HG02623 (cell line): ENCODE data around the gene CHCT1.
"Not testable (repeated sequence)": the region's sequence is repeated elsewhere in the genome, so short reads cannot be mapped to it uniquely, and the experiment has no call there.

ENCODE experiments used
- ATAC-seq: cut with Tn5 transposase; IDR thresholded peaks from one replicate; pipeline ENCODE4 v1.9.1; 2021; ENCODE audit warnings: moderate library complexity; ENCODE audit not compliant: unreplicated experiment

Gene CHCT1

DNA sequence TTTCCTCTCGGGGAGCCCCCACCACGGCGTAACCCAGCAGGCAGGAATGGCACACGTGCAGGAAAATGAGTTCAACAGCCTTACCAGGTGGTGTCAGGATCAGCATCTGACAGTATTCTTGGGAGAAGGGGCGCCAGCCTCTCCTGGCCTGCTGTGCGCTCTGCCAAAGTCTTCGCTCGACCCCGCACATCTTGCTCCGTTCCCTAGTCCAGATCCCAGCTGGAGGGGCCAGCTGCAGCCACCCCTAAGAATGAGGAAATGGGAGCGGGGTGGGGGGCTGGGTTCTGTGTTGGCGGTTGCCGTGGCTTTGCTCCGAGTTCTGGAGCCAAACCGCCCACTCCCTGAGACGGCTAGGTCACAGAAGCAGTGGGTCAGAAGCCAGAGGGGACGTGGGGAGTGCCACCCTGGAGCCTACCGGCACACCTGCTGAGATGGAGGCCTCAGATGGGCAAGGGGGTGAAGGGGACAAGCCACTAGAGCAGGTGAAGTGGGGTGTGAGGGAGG lies at the start of gene CHCT1:
TSS of gene CHCT1 (plus strand) at position 328 of the 504 bp plus-strand sequence. CDS start at position 432, 104 bp downstream.
- ATAC-seq: no peak

DNA sequence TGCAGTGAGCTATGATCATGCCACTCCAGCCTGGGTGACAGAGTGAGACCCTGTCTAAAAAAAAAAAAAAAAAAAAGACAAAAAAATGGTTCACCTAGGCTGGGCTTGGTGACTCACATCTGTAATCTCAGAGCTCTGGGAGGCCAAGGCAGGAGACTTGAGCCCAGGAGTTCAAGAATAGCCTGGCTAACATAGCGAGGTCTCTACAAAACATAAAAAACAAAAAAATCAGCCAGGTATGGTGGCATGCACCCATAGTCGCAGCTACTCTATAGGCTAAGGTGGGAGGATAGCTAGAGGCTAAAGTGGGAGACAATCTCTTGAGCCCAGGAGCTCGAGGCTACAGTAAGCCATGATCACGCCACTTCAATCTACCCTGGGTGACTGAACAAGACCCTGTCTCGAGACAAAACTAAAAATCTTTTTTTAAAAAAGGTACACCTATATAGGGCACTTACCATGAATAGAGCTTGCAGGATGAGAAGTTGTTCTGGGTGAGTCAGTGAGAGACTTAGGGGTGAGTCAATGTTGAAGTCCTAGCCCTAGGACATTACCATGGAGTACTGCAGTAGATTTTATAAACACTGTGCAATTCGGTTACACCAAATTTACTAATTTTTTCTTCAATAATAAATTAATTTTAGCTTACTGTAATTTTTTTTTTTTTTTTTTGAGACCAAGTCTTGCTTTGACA lies 49.4 kb upstream of the CHCT1 start:
- no peak for ATAC-seq

DNA sequence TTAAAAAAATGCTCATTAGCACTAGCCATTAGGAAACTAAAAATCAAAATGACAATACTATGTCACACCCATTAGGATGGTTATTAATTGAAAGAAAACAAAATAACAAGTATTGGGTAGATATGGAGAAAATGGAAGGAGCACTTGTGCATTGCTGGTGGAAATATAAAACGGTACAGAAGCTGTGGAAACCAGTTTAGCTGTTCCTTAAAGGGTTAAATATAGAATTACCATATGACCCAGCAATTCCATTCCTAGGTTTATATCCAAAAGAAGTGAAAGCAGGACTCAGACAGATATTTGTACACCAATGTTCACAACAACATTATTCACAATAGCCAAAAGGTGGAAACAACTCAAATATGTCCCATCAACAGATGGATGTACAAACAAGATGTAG lies 44.1 kb upstream of the CHCT1 start:
- not testable (repeated sequence) for ATAC-seq

DNA sequence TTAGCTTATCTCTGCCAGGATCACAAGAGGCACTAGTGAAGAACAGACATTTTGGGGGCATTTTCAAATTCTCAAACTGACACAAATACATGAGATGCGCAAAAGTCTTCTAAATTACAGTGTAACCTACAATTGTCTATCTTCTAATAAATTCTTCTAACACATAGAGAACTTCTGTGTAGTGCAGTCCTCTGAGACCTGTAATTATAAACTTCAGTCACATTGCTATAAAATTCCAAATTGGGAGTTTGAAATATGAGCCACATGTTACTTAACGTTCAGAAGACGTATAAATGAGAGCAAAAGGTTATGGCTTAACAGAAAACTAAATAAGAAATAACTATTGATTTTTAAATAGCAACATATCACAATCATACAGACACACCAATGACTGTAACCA lies 42.8 kb upstream of the CHCT1 start:
- ATAC-seq: not testable (repeated sequence)

DNA sequence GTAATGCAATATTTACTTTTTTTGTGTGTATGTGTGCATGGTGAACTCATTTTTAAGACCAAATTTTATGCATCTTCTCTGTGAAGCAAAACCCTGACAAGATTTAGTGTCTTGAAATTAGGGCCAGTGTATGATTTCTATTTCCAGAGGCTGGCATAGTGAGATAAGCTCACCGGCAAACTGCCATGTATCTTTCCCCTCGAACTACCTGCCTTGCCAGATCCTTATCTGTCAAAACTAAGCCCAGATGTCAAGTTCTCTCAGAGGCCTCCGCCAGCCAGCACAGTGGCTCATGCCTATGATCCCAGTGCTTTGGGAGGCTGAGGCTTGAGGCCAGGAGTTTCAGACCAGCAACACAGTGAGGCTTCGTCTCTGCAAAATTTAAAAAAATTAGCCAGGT lies 40.3 kb upstream of the CHCT1 start:
- ATAC-seq: no peak

DNA sequence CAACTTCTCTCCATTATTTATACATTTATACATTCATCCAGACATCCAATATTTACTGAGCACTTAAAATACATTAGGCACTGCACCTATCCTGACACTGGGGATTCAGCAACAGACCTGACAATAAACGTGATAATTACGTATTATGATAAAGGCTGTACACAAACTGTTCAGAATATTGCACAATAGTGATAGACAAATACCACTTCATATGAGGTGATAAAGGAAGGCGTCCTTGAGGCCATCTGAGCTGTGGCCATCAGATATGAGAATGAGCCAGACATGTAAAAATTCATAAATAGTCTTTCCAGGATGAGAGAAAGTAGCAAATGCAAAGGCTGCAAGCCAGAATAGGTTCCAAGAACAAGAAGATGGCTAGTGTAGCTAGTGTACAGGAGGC lies 38.9 kb upstream of the CHCT1 start:
- ATAC-seq: no peak

DNA sequence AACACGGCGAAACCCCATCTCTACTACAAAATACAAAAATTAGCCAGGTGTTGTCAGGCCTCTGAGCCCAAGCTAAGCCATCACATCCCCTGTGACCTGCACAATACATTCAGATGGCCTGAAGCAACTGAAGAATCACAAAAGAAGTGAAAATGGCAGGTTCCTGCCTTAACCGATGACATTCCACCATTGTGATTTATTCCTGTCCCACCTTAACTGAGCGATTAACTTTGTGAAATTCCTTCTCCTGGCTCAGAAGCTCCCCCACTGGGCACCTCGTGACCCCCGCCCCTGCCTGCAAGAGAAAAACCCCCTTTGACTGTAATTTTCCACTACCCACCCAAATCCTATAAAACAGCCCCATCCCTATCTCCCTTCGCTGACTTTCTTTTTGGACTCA lies 37.4 kb upstream of the CHCT1 start:
- ATAC-seq: not testable (repeated sequence)

DNA sequence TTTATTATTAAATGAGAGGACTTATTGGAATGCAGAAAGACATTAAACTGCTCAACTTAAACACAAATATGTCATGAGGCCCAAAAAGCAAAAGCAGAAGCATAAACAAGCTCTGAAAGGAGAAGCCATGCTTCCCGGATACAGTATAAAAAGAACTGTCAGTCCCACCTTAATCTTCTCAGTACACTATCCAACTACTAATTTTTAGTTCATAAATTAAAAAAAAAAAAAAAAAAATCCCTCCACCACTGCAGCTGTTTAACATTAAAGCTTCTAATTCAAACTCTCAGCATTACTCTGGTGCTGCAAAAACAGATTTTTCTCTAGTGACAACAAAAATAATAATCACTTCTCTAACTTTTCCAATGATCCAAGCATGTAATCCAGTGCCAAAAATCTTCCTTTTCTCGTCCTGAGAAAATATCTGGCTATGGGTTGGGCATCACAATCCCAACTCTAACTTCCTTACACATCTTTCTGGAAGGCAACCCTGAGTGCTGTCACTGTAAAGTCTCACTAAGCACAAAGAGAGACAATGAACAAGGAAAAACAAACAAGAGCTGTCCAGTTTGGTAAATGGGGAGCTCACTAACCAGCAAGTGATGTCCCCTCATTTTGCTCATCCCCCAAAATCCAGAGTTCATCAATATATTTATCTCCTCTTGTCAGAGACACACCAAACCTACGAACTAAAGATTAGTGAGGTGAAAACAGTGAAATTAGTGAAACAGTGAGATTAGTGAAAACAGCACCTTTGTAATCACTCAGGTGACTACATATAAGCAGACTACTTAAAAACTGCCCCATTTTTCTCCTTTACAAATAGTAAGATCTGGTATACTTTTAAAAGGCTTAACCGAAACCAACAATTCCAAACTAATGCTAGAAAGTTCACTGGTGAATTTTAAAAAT lies 35.9 kb upstream of the CHCT1 start:
- ATAC-seq: no peak

DNA sequence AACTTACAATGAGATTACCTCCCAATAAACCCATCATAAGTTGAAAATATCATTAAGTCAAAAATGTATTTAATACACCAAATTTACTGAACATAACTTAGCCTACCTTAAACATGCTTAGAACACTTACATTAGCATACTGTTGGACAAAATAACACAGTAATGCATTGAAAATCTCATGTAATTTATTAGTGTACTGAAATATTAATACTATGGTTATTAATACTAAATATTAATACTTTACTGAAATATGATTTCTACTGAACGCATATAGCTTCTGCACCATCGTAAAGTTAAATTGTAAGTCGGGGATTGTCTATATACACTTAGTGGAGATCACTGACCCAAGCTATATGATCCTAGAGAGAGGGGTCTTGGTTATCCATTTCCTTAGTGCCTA lies 34.6 kb upstream of the CHCT1 start:
- ATAC-seq: no peak

DNA sequence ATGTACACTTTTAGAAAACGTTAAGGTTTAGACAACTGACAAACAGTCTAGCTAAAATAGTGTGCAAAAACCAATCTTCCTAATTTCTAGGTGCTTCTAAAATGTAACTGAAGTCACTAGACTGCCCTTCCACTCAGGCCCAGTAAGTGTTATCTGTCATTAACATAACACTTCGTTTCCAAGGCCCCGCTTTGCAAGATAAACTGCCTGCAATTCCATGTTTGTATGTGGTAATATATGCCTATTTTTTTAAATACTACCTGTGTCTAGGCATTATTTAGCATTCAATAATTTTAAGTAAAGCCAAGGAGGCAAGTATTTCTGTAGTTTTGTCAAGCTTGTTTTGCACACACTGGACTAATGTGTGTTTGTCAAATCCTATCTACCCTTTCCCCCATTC lies 33.5 kb upstream of the CHCT1 start:
- ATAC-seq: no peak

DNA sequence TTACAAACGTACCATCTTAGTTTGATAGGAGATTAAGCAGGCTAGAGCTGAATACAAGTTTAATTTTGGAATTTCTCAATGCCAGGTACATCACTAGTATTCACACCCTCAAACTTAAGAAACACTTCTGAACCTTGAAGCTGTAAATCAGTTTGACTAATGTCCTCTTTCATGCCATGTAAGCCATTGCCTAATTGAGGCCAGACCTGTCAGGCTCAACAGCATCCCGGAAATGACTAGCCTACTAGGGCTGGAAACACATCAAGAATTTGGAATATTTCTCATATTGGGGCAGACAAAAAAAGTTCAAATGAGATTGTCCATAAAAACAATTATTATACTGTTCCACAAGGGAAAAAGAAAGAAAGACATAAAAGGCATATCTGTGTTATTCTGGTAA lies 32.1 kb upstream of the CHCT1 start:
- ATAC-seq: no peak

DNA sequence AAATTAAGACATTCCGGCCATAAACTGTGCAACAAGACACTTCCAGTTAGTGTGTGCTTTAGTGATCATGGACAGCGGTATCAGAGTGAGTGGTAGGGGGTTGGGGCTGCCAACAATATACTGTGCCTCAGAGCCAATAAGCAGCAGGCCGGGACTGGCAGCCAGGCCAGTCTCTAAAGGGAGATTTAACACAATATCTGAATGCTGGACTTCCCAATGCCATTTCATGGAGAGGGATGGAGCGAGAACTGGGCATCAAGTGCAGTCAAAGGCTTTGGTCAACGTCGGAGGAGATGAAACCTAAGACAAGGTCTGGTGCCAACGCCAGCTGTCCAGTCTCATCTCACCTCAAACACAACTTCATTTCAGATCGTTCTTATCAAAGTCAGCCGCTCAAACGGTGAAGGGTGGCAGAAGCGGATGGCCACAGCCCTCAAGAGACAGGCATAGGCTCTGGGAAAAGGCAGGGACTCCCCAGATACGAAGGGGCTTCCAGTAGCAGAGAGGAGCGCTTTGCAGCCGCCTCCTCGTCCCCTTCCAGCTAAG lies 31.3 kb upstream of the CHCT1 start:
- no peak for ATAC-seq

DNA sequence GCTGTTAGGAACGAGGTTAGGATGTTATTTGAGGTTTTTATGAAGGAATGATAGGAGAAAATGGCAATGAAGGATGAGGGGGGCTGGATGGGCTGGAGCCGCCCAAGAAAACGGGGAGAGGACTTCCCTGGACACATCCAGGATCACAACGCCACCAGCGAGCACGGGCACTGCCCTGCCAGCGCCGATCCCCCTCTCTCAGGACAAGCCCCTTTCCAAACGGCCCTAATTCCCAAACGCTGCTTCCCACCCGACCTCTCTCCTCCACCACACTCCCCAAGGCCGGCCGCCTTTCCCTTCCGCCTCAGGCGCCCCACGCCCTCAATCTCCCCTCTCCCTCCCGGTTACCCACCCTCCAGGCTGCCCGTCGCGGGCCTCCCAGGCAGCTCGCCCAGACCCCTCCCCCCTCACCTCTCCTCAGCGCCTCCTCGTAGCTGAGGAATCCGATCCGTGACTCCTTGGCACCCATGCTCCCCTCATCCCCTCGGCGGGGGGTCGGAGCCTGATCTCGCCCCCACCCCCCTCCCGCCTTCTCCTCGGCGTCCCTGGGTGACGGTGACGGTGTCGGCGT lies 30.7 kb upstream of the CHCT1 start:
- peak; percentile 18 for ATAC-seq

DNA sequence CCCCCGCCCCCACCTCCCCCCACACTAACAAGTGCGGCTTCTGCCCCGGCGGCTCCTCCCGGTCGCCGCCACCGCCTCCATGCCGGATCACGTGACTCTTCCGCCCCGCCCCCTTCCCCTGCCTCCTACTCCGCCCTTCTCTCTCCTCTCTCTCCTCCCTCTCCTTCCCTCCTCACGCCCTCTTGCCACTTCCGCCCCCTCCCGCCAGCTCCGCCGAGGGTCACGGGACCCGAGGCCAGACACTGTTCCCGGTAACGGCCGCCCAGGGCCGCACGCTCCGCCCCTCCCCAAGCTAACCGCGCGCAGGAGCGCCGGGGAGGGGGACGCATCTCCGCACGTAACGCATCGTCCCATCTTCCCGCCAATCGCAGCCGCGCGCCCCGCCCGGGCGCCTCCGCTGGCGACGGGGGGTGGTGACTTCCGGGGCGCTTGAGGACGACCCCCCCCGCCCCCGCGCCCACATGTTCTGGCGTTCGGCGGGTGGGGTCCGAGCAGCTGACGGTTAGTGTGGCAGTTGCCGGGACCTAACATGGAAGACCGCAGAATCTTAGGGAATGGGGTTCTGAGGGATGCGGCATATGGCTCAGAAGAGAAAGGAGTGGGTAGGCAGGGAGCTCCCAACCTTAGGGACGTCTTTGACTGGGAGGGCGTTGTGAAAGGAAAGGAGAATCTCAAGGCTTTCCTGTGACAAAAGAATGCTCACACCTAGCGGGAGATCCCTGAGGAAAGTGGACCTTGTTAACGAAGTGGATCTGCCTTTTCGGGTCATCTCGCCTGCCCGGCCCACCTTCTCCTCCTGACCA lies 30.0 kb upstream of the CHCT1 start, which contains the start of gene USP32:
TSS of gene USP32 (minus strand) at position 92 of the 803 bp plus-strand sequence. CDS start 194 bp downstream, outside the sequence.
- peak; percentile 84 for ATAC-seq

DNA sequence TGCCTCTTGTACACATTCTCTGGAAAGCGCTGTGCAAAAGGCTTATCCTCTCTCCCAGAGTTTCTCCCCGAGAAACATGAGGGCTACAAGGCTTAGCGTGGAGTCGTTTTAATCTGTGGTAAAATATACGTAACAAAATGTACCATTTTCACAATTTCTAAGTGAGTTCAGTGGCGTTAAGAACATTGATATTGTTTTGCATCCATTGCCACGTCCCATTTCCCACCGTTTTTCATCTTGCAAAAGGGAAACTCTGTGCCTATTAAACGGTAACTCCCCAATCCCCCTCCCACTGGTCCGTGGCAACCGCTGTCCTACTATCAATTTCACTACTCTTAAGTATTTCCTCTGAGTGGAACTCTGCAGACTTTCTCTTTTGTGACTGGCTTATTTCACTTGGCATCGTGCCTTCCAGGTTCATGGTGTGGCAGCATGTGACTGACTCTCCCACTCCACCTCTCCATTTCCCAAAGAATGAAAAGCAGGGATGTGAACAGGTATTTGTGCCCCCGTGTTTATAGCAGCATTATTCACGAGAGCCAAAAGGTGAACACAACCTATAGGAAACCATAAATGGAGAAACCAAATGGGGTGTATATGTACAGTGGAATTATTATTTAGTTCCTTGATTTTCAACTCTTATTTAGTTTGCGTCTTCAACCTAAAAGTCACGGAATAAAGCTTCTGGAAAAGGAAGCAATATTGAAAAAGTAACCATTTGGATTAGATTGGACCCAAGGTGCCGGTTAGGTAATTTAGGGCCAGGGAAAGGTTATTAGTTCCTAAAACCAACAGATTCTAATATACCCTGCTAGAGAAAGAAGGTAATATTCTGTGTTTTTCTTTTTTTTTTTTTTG lies 29.2 kb upstream of the CHCT1 start:
- no peak for ATAC-seq

DNA sequence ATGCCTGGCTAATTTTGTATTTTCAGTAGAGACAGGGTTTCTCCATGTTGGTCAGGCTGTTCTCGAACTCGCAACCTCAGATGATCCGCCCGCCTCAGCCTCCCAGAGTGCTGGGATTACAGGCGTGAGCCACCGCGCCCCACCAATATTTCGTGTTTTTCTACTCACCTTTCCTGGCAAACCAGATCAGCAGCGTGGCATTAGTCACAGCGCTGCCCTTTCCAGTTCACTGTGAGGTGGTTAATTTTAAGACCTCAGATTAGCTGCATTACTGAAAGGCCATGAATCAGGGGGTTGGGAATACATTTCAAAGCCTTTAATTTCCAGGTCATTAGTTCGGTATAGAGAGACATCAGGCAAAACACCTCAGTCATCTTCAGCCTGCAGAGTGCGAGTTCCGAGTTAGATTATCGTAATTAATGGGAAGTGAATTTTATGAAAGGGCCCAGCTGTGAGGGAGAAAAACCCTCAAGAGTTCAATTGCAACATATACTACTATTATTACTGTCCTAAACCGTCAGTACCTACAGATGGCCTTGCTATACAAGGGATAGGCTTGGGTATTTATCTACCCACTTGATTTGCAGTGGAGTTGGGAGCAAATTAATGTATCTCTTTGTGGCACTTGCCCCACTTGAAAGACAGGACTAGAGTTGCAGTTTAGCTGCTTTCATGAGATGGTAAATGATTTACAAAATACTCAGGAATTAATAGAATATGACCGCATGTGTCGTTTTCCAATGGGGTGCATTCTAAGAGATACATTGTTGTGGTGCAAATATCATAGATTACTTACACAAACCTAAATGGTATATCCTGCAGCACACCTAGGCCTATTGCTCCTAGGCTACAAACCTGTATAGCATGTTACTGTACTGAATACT lies 28.2 kb upstream of the CHCT1 start:
- ATAC-seq: no peak

DNA sequence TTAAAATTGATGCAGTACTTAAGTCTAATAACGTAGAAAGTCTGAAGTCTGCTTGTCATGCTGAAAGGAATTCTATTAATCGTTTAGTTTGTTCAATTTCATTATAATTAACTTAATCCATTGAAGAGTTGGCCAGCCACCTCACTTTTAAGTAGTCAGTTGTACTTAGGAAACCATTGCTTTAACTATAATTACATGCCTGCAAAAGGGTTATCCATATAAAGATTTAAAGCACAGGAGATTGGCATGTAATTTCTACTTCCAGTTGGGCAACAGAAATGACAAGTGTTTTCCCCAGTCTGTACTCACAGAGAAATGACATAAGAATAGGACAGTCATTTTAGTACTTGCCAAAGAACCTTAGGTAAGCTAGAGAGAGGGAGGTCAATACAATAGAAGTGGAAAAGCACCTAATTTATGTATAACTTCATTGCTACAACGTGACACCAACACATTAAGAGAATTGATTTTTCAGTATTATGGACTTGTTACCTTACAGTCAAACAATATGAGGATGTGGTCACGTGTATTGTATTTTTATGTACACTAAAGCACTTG lies 26.7 kb upstream of the CHCT1 start:
- no peak for ATAC-seq

DNA sequence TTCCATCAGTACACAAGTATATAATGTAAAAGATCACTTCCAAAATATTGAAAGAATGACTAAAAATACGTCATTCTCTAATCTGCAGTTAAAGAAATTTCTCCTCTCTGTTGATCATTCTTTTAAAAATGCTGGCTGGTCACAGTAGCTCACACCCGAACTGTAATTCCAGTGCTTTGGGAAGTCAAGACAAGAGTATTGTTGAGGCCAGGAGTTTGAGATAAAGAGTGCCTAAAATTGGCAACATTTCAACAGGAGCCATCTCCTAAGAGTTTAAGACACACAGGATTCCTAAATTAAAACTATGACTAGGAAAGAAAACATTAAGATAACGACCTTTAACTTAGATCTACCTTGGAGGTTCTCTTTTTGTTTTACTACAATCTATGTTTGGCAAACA lies 25.9 kb upstream of the CHCT1 start:
- ATAC-seq: no peak
